NCI-H128 (cell line): Measurements from ENCODE around the gene ACAA1.
"Not testable (repeated sequence)": the region's sequence is repeated elsewhere in the genome, so short reads cannot be mapped to it uniquely, and the experiment has no call there.

Experiments
- DNase-seq: peaks from one replicate; lab custom pipeline; 2025; ENCODE audit not compliant: unreplicated experiment; lab: John Stamatoyannopoulos, UW

Gene ACAA1

GRCh38 chr3:38083871-38084333, 53.0 kb downstream of the ACAA1 start:
- no peak for DNase-seq

GRCh38 chr3:38083254-38083653, 53.7 kb downstream of the ACAA1 start:
- DNase-seq, result not testable (repeated sequence)

GRCh38 chr3:38082296-38082695, 54.6 kb downstream of the ACAA1 start:
- not testable (repeated sequence) for DNase-seq

GRCh38 chr3:38077073-38077472, 59.9 kb downstream of the ACAA1 start:
- DNase-seq, result not testable (repeated sequence)
